K562 (cell line): ENCODE data around the gene BLTP3A. TPM values are rescaled to one million over a fixed set of nuclear protein-coding genes. Genes with fewer than 3 reads are reported as not detected.

Source experiments
- CBX3 ChIP-seq, 2 experiments: IDR thresholded peaks; 1 replicate in 1 of 2; 2 replicates in 1 of 2; pipeline ENCODE4 v1.6.1; 2012; ENCODE audit warnings: inconsistent platforms in 2 of 2, low read length in 2 of 2, borderline replicate concordance in 1 of 2, control low read depth in 1 of 2
- CTBP1 ChIP-seq: fragments of 450-650 bp; IDR thresholded peaks from 2 replicates; pipeline ENCODE4 v1.6.1; 2016; ENCODE audit warnings: borderline replicate concordance
- CXXC5 ChIP-seq: fragments of 250-450 bp; sonication (Bioruptor Pico); IDR thresholded peaks from 2 replicates; pipeline ENCODE4 v1.8.0; 2022; ENCODE audit warnings: inconsistent platforms, mild to moderate bottlenecking, moderate library complexity
- E2F3 ChIP-seq: fragments of 250-450 bp; sonication (Bioruptor Pico); IDR thresholded peaks from 2 replicates; pipeline ENCODE4 v1.4.0; 2020; ENCODE audit warnings: mild to moderate bottlenecking
- EP300 ChIP-seq: IDR thresholded peaks from 2 replicates; pipeline ENCODE4 v1.6.1; 2012; ENCODE audit warnings: low read length, improper control_type of control experiment
- HMG20B ChIP-seq: fragments of 250-450 bp; sonication (Bioruptor Pico); IDR thresholded peaks from 2 replicates; pipeline ENCODE4 v1.5.0; 2021; ENCODE audit warnings: mild to moderate bottlenecking
- HMGN3 ChIP-seq: IDR thresholded peaks from 2 replicates; pipeline ENCODE4 v1.6.1; 2011; ENCODE audit warnings: borderline replicate concordance, low read depth, mild to moderate bottlenecking, mixed read lengths, low read length; ENCODE audit not compliant: insufficient read length; ENCODE audit errors: extremely low read depth
- JUND ChIP-seq, 2 experiments: IDR thresholded peaks; 2 replicates in 1 of 2; 3 replicates in 1 of 2; pipeline ENCODE4 v1.6.1; 2011; ENCODE audit warnings: borderline replicate concordance in 2 of 2, low read depth in 2 of 2, low read length in 2 of 2, improper control_type of control experiment in 1 of 2, missing biosample characterization in 1 of 2, missing genetic modification characterization in 1 of 2, missing genetic modification reagents in 1 of 2
- RB1 ChIP-seq: fragments of 450-650 bp; IDR thresholded peaks from 2 replicates; pipeline ENCODE4 v1.6.1; 2017; ENCODE audit warnings: low read depth, mild to moderate bottlenecking
- SMAD2 ChIP-seq: fragments of 150-350 bp; IDR thresholded peaks from 2 replicates; pipeline ENCODE4 v1.6.1; 2014; ENCODE audit warnings: low read depth, mild to moderate bottlenecking, low read length
- STAT5A ChIP-seq: IDR thresholded peaks from 2 replicates; pipeline ENCODE4 v1.6.1; 2012; ENCODE audit warnings: low read length, inconsistent platforms, borderline replicate concordance
- U2AF2 ChIP-seq: fragments of 200-400 bp; formaldehyde crosslinking; optimal IDR thresholded peaks from 2 replicates; pipeline ENCODE3; 2017; ENCODE audit warnings: low read depth, mild to moderate bottlenecking, low read length
- ZNF124 ChIP-seq: sonication (generic); formaldehyde crosslinking; IDR thresholded peaks from 2 replicates; pipeline ENCODE4 v1.8.1; 2022; ENCODE audit warnings: missing genetic modification reagents
- ZNF140 ChIP-seq: fragments of 250-450 bp; sonication (Bioruptor Pico); IDR thresholded peaks from 2 replicates; pipeline ENCODE4 v1.8.0; 2021; ENCODE audit warnings: moderate library complexity, mild to moderate bottlenecking, inconsistent platforms
- ZNF408 ChIP-seq: fragments of 250-450 bp; sonication (Bioruptor Pico); IDR thresholded peaks from 2 replicates; pipeline ENCODE4 v1.4.0; 2020; ENCODE audit warnings: low read depth, mild to moderate bottlenecking, moderate library complexity
- ZNF431 ChIP-seq: sonication (generic); formaldehyde crosslinking; IDR thresholded peaks from 2 replicates; pipeline ENCODE4 v1.8.0; 2022; ENCODE audit warnings: mild to moderate bottlenecking, missing genetic modification reagents
- polyA plus RNA-seq, 8 experiments: library from polyadenylated mRNA; depleted of rRNA in 4 of 8; stranded (reverse) in 5 of 8; unstranded in 3 of 8; fragments of >200 nt; fragmentation: Nextera tagmentation in 2 of 8; fragmentation: Illumina TruSeq in 1 of 8; extraction: Ambion mirVana in 2 of 8; extraction: Trizol in 1 of 8; gene quantifications; 2 replicates each; pipeline versions ENCODE4 v1.2.1 to v1.2.3, GENCODE V29; 2011 to 2014; ENCODE audit warnings: inconsistent platforms in 1 of 8, missing spikeins in 1 of 8
- total RNA-seq, 7 experiments: library from RNA; depleted of rRNA in 6 of 7; stranded (reverse); fragments of >200 nt in 6 of 7; fragmentation: Illumina TruSeq in 2 of 7; extraction: Trizol in 2 of 7; gene quantifications; 2 replicates each; pipeline versions ENCODE4 v1.2.1 to v1.2.3, GENCODE V29; 2011 to 2021; ENCODE audit warnings: low replicate concordance in 1 of 7
- TF ChIP-seq, protein P1 (sequence below): fragments of 450-650 bp; formaldehyde crosslinking; IDR thresholded peaks from 2 replicates; pipeline ENCODE4 v1.4.0; 2020; ENCODE audit warnings: mild to moderate bottlenecking, moderate library complexity
- TF ChIP-seq, protein P2 (sequence below): sonication (generic); formaldehyde crosslinking; IDR thresholded peaks from 2 replicates; pipeline ENCODE4 v1.8.0; 2023; ENCODE audit warnings: mild to moderate bottlenecking, missing genetic modification reagents
- TF ChIP-seq, protein P3 (sequence below): fragments of 250-450 bp; sonication (Bioruptor Pico); IDR thresholded peaks from 2 replicates; pipeline ENCODE4 v1.5.0; 2021; ENCODE audit warnings: mild to moderate bottlenecking, moderate library complexity

BLTP3A gene
- total and polyA plus RNA-seq, 9 of the 15 experiments (the other 6 are each of a cell fraction or from before 2014, with no cell fraction given) = 7.5 to 34.6 (median 15.5) TPM

DNA sequence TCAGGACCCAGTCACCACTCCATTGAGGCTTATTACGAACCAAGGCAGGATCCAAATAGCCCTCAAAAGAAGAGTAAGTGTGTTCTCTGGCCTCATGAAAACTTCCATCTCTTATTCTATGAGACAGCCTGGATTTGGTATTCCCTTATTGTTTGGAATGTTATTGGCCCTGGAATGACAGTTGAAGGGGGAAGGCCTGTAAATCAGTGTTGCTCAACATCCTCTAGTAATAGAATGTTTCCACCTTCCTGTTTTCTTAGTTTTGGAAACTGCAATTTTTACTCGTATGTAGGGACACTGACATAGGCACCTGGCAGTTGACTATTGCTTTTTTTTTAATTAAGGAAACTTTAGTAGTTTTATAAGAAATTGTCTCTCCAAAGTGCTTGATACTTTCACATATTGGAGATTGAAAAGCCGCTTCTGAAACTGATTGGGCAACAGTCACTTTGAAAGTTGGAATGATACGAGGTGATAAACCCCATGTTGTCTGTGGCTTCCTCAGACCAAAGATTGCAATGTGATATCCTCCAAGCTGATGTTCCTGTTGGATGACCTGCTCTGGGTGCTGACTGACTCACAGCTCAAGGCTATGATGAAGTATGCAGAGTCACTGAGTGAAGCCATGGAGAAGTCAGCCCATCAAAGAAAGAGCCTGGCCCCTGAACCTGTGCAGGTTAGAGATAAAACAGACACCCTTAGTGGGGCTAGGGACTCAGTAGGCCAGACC, 43.1 kb downstream of the BLTP3A start (continued):
- TF ChIP-seq, protein P1, sequence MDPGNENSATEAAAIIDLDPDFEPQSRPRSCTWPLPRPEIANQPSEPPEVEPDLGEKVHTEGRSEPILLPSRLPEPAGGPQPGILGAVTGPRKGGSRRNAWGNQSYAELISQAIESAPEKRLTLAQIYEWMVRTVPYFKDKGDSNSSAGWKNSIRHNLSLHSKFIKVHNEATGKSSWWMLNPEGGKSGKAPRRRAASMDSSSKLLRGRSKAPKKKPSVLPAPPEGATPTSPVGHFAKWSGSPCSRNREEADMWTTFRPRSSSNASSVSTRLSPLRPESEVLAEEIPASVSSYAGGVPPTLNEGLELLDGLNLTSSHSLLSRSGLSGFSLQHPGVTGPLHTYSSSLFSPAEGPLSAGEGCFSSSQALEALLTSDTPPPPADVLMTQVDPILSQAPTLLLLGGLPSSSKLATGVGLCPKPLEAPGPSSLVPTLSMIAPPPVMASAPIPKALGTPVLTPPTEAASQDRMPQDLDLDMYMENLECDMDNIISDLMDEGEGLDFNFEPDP (CRISPR knock-in tag) = no peak
- TF ChIP-seq EP300 (peak; percentile 63; the same call in 1 of the 2 replicates), CTBP1 (peak; percentile 45; the same call in 1 of the 2 replicates), CXXC5 (no peak), JUND (IDR thresholded peaks at IDR 0.05; ENCODE audit: borderline replicate concordance, low read depth, low read length) (peak; percentile 79), JUND (tag; IDR thresholded peaks at IDR 0.05; ENCODE audit: borderline replicate concordance, low read depth, low read length) (peak; percentile 82; the same call in 1 of the 3 replicates), ZNF124 (CRISPR knock-in tag) (no peak), SMAD2 (no peak), ZNF408 (CRISPR knock-in tag) (no peak), E2F3 (no peak), CBX3 (IDR thresholded peaks at IDR 0.05; ENCODE audit: borderline replicate concordance in 1 of 2, low read length in 2 of 2) (no peak), HMGN3 (no peak), RB1 (no peak), STAT5A (no peak), U2AF2 (no peak), HMG20B (CRISPR knock-in tag) (no peak), ZNF431 (CRISPR knock-in tag) (no peak), ZNF140 (CRISPR knock-in tag) (no peak)
- TF ChIP-seq, protein P2, sequence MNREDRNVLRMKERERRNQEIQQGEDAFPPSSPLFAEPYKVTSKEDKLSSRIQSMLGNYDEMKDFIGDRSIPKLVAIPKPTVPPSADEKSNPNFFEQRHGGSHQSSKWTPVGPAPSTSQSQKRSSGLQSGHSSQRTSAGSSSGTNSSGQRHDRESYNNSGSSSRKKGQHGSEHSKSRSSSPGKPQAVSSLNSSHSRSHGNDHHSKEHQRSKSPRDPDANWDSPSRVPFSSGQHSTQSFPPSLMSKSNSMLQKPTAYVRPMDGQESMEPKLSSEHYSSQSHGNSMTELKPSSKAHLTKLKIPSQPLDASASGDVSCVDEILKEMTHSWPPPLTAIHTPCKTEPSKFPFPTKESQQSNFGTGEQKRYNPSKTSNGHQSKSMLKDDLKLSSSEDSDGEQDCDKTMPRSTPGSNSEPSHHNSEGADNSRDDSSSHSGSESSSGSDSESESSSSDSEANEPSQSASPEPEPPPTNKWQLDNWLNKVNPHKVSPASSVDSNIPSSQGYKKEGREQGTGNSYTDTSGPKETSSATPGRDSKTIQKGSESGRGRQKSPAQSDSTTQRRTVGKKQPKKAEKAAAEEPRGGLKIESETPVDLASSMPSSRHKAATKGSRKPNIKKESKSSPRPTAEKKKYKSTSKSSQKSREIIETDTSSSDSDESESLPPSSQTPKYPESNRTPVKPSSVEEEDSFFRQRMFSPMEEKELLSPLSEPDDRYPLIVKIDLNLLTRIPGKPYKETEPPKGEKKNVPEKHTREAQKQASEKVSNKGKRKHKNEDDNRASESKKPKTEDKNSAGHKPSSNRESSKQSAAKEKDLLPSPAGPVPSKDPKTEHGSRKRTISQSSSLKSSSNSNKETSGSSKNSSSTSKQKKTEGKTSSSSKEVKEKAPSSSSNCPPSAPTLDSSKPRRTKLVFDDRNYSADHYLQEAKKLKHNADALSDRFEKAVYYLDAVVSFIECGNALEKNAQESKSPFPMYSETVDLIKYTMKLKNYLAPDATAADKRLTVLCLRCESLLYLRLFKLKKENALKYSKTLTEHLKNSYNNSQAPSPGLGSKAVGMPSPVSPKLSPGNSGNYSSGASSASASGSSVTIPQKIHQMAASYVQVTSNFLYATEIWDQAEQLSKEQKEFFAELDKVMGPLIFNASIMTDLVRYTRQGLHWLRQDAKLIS (CRISPR knock-in tag) = no peak
- TF ChIP-seq, protein P3, sequence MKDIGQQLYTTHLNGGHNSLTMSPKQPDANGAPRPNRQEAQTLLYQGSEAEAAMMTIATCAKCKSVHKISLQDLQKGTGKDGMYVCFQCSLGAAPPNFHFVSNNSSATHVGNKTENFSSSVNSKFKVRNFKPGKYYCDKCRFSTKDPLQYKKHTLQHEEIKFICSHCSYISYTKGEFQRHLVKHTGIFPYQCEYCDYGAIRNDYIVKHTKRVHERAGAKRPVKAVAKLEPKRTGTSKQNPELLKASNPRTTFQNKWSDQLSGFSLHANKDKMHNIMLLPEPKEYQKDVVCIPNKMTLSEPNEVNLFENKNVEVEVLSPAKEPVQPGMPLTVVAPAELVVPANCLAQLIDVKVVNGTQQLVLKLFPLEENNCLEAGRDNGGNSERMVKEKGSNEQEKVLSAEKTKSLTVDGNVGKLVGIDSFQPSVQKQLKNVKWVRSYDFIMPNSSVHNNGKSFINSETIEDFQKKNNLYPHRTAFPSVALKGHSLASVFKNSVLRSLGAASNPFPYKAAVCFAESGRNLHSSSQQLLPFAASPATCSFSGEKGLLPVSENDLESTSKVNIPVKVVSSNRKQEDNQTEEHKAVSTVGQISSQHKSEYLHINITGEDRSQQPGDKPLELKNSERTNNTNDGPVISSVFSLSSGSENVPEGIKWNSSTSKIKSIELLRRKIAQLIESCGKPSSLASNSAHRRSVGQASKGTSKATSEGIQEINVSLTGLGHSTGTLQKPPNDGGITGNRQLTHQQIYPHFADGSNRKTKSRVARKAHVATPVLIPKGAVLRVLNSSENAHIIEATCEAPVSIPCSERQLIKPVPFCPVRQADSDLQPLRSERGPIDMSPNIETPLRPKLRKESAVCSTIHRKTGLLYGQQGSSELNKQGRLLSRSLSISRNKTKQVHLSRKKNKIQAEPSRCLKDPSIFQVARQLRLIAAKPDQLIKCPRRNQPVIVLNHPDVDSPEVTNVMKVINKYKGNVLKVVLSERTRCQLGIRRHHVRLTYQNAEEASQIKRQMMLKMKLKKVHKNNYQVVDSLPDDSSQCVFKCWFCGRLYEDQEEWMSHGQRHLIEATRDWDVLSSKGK (CRISPR knock-in tag) = no peak
